ENCODE measurements around the gene CDH2. TPM values are rescaled to one million over a fixed set of nuclear protein-coding genes. Genes with fewer than 3 reads are reported as not detected.

Gene CDH2
- total RNA-seq, 4 donors from 2014 or later = 0.13 to 0.95 (median 0.64) TPM

- DNase-seq (ENCODE audit: low spot score in 2 of 2) = no peak
- no peak for TF ChIP-seq CTCF (IDR thresholded peaks at IDR 0.05)
- TF ChIP-seq POLR2A (IDR thresholded peaks at IDR 0.05) = no peak
- intact Hi-C loops (cut with DNase I; ENCODE audit: low total_unique reads) = no loop called here
- no peak overlapping the region for H3K4me3 ChIP-seq (ENCODE audit: low read depth, poor library complexity, severe bottlenecking)
These were observed 193.2 kb downstream of the CDH2 start for GRCh38 chr18:27983780-27984179.

- no peak for DNase-seq (ENCODE audit: low spot score in 2 of 2)
- WGBS, 2 donors = 79 to 82% methylated on average over 7 of the region's 7 CpGs
- TF ChIP-seq POLR2A (IDR thresholded peaks at IDR 0.05) (no peak), CTCF (IDR thresholded peaks at IDR 0.05) (no peak)
- no peak overlapping the region for H3K4me3 ChIP-seq (ENCODE audit: low read depth, poor library complexity, severe bottlenecking)
- intact Hi-C loops (cut with DNase I; ENCODE audit: low total_unique reads) = no loop called here
These were observed 200.0 kb downstream of the CDH2 start for GRCh38 chr18:27976806-27977408.

GRCh38 chr18:27970321-27970720 lies 206.6 kb downstream of the CDH2 start:
- intact Hi-C loops (cut with DNase I; ENCODE audit: low total_unique reads) = no loop called here
- 79 to 83% methylated on average over 1 of the region's 1 CpG for WGBS, 2 donors
- no peak overlapping the region for H3K4me3 ChIP-seq (ENCODE audit: low read depth, poor library complexity, severe bottlenecking)
- no peak for DNase-seq (ENCODE audit: low spot score in 2 of 2)
- TF ChIP-seq CTCF (IDR thresholded peaks at IDR 0.05) = no peak
- no peak for TF ChIP-seq POLR2A (IDR thresholded peaks at IDR 0.05)

- no peak for DNase-seq (ENCODE audit: low spot score in 2 of 2)
- TF ChIP-seq POLR2A (IDR thresholded peaks at IDR 0.05) = no peak
- TF ChIP-seq CTCF (IDR thresholded peaks at IDR 0.05) = no peak
- 52 to 56% methylated on average over 1 of the region's 1 CpG for WGBS, 2 donors
- intact Hi-C loops (cut with DNase I; ENCODE audit: low total_unique reads) = no loop called here
- H3K4me3 ChIP-seq (ENCODE audit: low read depth, poor library complexity, severe bottlenecking) = no peak overlapping the region
These were observed 207.7 kb downstream of the CDH2 start for GRCh38 chr18:27969206-27969605.

- 77 to 80% methylated on average over 4 of the region's 4 CpGs for WGBS, 2 donors
- no peak overlapping the region for H3K4me3 ChIP-seq (ENCODE audit: low read depth, poor library complexity, severe bottlenecking)
- DNase-seq (ENCODE audit: low spot score in 2 of 2) = no peak
- intact Hi-C loops (cut with DNase I; ENCODE audit: low total_unique reads) = no loop called here
- TF ChIP-seq CTCF (IDR thresholded peaks at IDR 0.05) (no peak), POLR2A (IDR thresholded peaks at IDR 0.05) (no peak)
These were observed 208.8 kb downstream of the CDH2 start for GRCh38 chr18:27967913-27968824.

Data from lower leg skin (tissue), 4 donors.